ENCODE results near the gene PRKG1.

GRCh38 chr10:51951601-51952000 lies 877.3 kb downstream of the PRKG1 start:
- TF ChIP-seq CTCF (IDR thresholded peaks at IDR 0.05), result no peak
- TF ChIP-seq POLR2A (IDR thresholded peaks at IDR 0.05), result no peak

Data from Peyer's patch (tissue), 4 donors.